NCI-H1436 treated with DMSO at 0.1 percent for 48 hours (cell line): ENCODE measurements around the gene TRIM63.
A peak's percentile ranks its signal among the peaks of the same experiment; 100 is the strongest.
"Not testable (repeated sequence)": the region's sequence is repeated elsewhere in the genome, so short reads cannot be mapped to it uniquely, and the experiment has no call there.

Experiments
- DNase-seq: peaks from one replicate; lab custom pipeline; 2025; lab: John Stamatoyannopoulos, UW

The TRIM63 gene

GRCh38 chr1:26067432-26067911, at the start of gene TRIM63:
Gene TRIM63 (minus strand): TSS chr1:26067630. CDS start chr1:26067494, 136 bp downstream.
- no peak for DNase-seq

- DNase-seq, result no peak
Observed at GRCh38 chr1:26114165-26114927, 46.9 kb upstream of the TRIM63 start.

- no peak for DNase-seq
Observed at GRCh38 chr1:26112407-26112775, 45.0 kb upstream of the TRIM63 start.

GRCh38 chr1:26111530-26112406, 44.3 kb upstream of the TRIM63 start, which contains the start of gene PDIK1L:
Gene PDIK1L (plus strand): TSS chr1:26111824. CDS start chr1:26114309, 2,485 bp downstream.
- peak; percentile 68 for DNase-seq

- no peak for DNase-seq
Observed at GRCh38 chr1:26110731-26111529, 43.5 kb upstream of the TRIM63 start.

- no peak for DNase-seq
Observed at GRCh38 chr1:26109229-26110164, 42.1 kb upstream of the TRIM63 start.

- DNase-seq, result not testable (repeated sequence)
Observed at GRCh38 chr1:26105226-26105548, 37.8 kb upstream of the TRIM63 start.

GRCh38 chr1:26102526-26102925, 35.1 kb upstream of the TRIM63 start:
- no peak for DNase-seq

- no peak for DNase-seq
Observed at GRCh38 chr1:26102119-26102518, 34.7 kb upstream of the TRIM63 start.

GRCh38 chr1:26100204-26100603, 32.8 kb upstream of the TRIM63 start:
- not testable (repeated sequence) for DNase-seq

GRCh38 chr1:26099780-26100179, 32.4 kb upstream of the TRIM63 start:
- no peak for DNase-seq

- DNase-seq, result no peak
Observed at GRCh38 chr1:26098602-26099001, 31.2 kb upstream of the TRIM63 start.

GRCh38 chr1:26097696-26098095, 30.3 kb upstream of the TRIM63 start:
- DNase-seq, result no peak

GRCh38 chr1:26096471-26096870, 29.0 kb upstream of the TRIM63 start:
- no peak for DNase-seq

- DNase-seq, result no peak
Observed at GRCh38 chr1:26094677-26095383, 27.4 kb upstream of the TRIM63 start.

GRCh38 chr1:26094076-26094669, 26.7 kb upstream of the TRIM63 start:
- no peak for DNase-seq

GRCh38 chr1:26093569-26093968, 26.1 kb upstream of the TRIM63 start:
- DNase-seq, result not testable (repeated sequence)

- no peak for DNase-seq
Observed at GRCh38 chr1:26092422-26092821, 25.0 kb upstream of the TRIM63 start.

GRCh38 chr1:26090893-26091292, 23.5 kb upstream of the TRIM63 start:
- no peak for DNase-seq

- DNase-seq, result no peak
Observed at GRCh38 chr1:26089125-26089524, 21.7 kb upstream of the TRIM63 start.
